ENCODE results near the gene ANKRD13B.
A peak's percentile ranks its signal among the peaks of the same experiment; 100 is the strongest.
"Not testable (repeated sequence)": the region's sequence is repeated elsewhere in the genome, so short reads cannot be mapped to it uniquely, and the experiment has no call there.

ANKRD13B gene

GRCh38 chr17:29592850-29593551, at the start of gene ANKRD13B:
Gene ANKRD13B, plus strand, starts transcription at chr17:29593132. Its CDS starts 490 bp downstream, at chr17:29593622.
- peak; percentile 84 for DNase-seq

GRCh38 chr17:29544066-29544465, 48.9 kb upstream of the ANKRD13B start:
- DNase-seq = no peak

- DNase-seq = no peak
These were observed 46.8 kb upstream of the ANKRD13B start for GRCh38 chr17:29546085-29546484.

GRCh38 chr17:29546830-29547229, 46.1 kb upstream of the ANKRD13B start:
- no peak for DNase-seq

- DNase-seq = peak; percentile 43
These were observed 43.6 kb upstream of the ANKRD13B start for GRCh38 chr17:29549177-29549923.

GRCh38 chr17:29555840-29556239, 37.1 kb upstream of the ANKRD13B start:
- no peak for DNase-seq

- DNase-seq = no peak
These were observed 35.7 kb upstream of the ANKRD13B start for GRCh38 chr17:29557085-29557738.

- DNase-seq = no peak
These were observed 35.2 kb upstream of the ANKRD13B start for GRCh38 chr17:29557739-29558116.

GRCh38 chr17:29558139-29558538, 34.8 kb upstream of the ANKRD13B start:
- DNase-seq = not testable (repeated sequence)

GRCh38 chr17:29559640-29560039, 33.3 kb upstream of the ANKRD13B start:
- DNase-seq = no peak

GRCh38 chr17:29560316-29560715, 32.6 kb upstream of the ANKRD13B start:
- peak; percentile 49 for DNase-seq

GRCh38 chr17:29561554-29562517, 31.1 kb upstream of the ANKRD13B start:
- no peak for DNase-seq

- no peak for DNase-seq
These were observed 30.3 kb upstream of the ANKRD13B start for GRCh38 chr17:29562615-29563014.

- DNase-seq = no peak
These were observed 29.1 kb upstream of the ANKRD13B start for GRCh38 chr17:29563816-29564215.

- peak; percentile 54 for DNase-seq
These were observed 27.1 kb upstream of the ANKRD13B start for GRCh38 chr17:29565643-29566472.

- DNase-seq = peak; percentile 72
These were observed 26.2 kb upstream of the ANKRD13B start, which contains the start of gene ABHD15 for GRCh38 chr17:29566473-29567303. Gene ABHD15, minus strand, starts transcription at chr17:29567037. Its CDS starts 71 bp downstream, at chr17:29566966.

GRCh38 chr17:29567304-29567553, 25.7 kb upstream of the ANKRD13B start:
- DNase-seq = no peak

- DNase-seq = peak; percentile 72
These were observed 25.2 kb upstream of the ANKRD13B start for GRCh38 chr17:29567554-29568330.

- peak; percentile 93 for DNase-seq
These were observed 24.3 kb upstream of the ANKRD13B start, which contains the start of gene TP53I13 for GRCh38 chr17:29568331-29569244. Gene TP53I13, plus strand, starts transcription at chr17:29568701. Its CDS starts 58 bp downstream, at chr17:29568759.

Measured in eye (tissue), 1 donor.